ENCODE results near the gene SBSN. TPM values are rescaled to one million over a fixed set of nuclear protein-coding genes. Genes with fewer than 3 reads are reported as not detected.

SBSN gene
- total and polyA plus RNA-seq, 9 of the 15 experiments (the other 6 are each of a cell fraction or from before 2014, with no cell fraction given) = 0.05 TPM; not detected in 8

- DNase-seq (ENCODE audit: extremely low read depth in 1 of 4, low spot score in 3 of 4) (no peak), FAIRE-seq (no peak), ATAC-seq (no peak)
- Histone ChIP-seq H3K27ac (ENCODE audit: extremely low read depth, low read depth, low read length) (no peak within 1 kb of the TSS), H3K27me3 (ENCODE audit: control insufficient read depth in 2 of 2, insufficient read depth in 2 of 2, low read length in 2 of 2) (peaks cover 62 to 82% of the 10 kb centered on the region in 2 experiments), H3K79me2 (ENCODE audit: control insufficient read depth, insufficient read depth, low read length) (no peaks in the 10 kb centered on the region), H3K4me3 (no peak within 1 kb of the TSS), H3K4me1 (replicated peaks in 1 of 2; ENCODE audit: control insufficient read depth in 2 of 2, insufficient read depth in 2 of 2, low read length in 2 of 2) (peaks cover 3 to 4% of the 10 kb centered on the region in 2 experiments; a peak in 2 of 5 replicates), H2AFZ (ENCODE audit: low read depth, low read length) (no peak within 1 kb of the TSS), H3K9me1 (ENCODE audit: control insufficient read depth, insufficient read depth, low read length) (no peaks in the 10 kb centered on the region), H3K9me3 (replicated peaks; ENCODE audit: control insufficient read depth, insufficient read depth, low read depth, low read length) (no peaks in the 10 kb centered on the region), H3K4me2 (ENCODE audit: insufficient read depth, low read length) (no peak within 1 kb of the TSS), H4K20me1 (replicated peaks; ENCODE audit: control insufficient read depth, insufficient read depth, low read length) (peaks cover 2% of the 10 kb centered on the region; the same call in 1 of the 2 replicates), H3K9ac (ENCODE audit: insufficient read depth in 1 of 2, low read depth in 2 of 2, low read length in 2 of 2) (no peak within 1 kb of the TSS), H3K36me3 (ENCODE audit: control insufficient read depth, insufficient read depth, low read length) (no peaks in the 10 kb centered on the region)
- WGBS (ENCODE audit: insufficient coverage, low coverage, missing lambda C conversion rate) = 0% methylated on average over 9 of the region's 9 CpGs
- intact Hi-C loops (cut with micrococcal nuclease) (no loop called here), in situ Hi-C loops (cut with MboI) (no loop called here)
- CTCF ChIA-PET (ENCODE audit: low intra/inter-chr PET ratio) = no interaction called here
- BruUV-seq (replicated peaks) = no TSS peak
- POLR2A ChIA-PET = no interaction called here
- TF ChIP-seq ZBTB40 (IDR thresholded peaks at IDR 0.05) (no peak), ZBTB40 (CRISPR knock-in tag; IDR thresholded peaks at IDR 0.05) (no peak), ETS1 (conservative IDR thresholded peaks at IDR 0.05; ENCODE audit: control insufficient read depth, low read depth, low read length) (no peak), CBX8 (IDR thresholded peaks at IDR 0.05; ENCODE audit: borderline replicate concordance, extremely low read depth, low read depth, low read length, poor library complexity, severe bottlenecking) (no peak), ZNF583 (CRISPR knock-in tag; IDR thresholded peaks at IDR 0.05) (no peak), RBM15 (IDR thresholded peaks at IDR 0.05; ENCODE audit: insufficient read depth, low read length) (no peak), BHLHE40 (IDR thresholded peaks at IDR 0.05; ENCODE audit: low read length) (no peak), ZNF324 (CRISPR knock-in tag; IDR thresholded peaks at IDR 0.05) (no peak)
Observed at GRCh38 chr19:35490364-35490763, 37.7 kb downstream of the SBSN start, which contains the start of gene KRTDAP. KRTDAP (minus strand) TSS chr19:35490464; CDS start chr19:35490442, 22 bp downstream.

Measured in K562 (cell line).